Measurements from ENCODE around the gene ASS1. TPM values are rescaled to one million over a fixed set of nuclear protein-coding genes. Genes with fewer than 3 reads are reported as not detected.

Gene ASS1
- total RNA-seq, 2 experiments from 2014 or later: 5.4 to 6.3 TPM

DNA sequence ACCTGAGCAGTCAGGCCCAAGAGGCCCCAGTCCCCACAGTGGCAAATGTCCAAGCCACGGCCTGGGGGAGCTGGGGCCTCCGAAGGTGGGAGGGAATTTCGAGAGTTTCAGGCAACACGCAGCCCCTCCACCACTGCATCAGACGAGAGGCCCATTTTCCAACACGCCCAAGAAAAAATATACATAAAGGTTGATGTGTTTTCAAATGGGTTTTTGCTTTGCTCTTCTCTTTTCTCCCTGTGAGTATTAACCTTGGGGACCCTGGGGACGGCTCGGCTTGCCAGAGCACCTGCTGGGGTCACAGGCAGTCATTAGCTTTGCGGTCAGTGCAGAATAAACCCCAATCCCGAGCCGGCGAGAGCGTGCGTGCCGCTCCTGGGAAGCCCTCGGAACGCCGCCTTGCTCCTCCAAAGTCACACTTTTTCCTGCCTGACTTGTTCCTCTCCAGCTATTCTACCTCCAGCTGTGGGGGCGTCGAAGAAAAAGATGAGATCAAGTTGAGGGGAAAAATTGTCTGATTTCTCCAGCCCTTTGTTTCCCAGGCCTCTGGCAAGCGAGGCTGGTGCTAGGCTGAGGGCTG lies 31.5 kb downstream of the ASS1 start:
- ChIA-PET CTCF (interaction anchor here (0.6 to 1.0 kb wide), 2 partner anchors 206 to 254 kb away, joined by 3 read pairs; no protein-coding TSS in a partner anchor), POLR2A (no interaction called here)
- intact Hi-C loops (cut with micrococcal nuclease): no loop called here
- Mint-ChIP-seq H3K27me3 (peaks cover 19% of the 10 kb centered on the region), H3K4me1 (ENCODE audit: low read depth) (peaks cover 2% of the 10 kb centered on the region), H3K27ac (no peak overlapping the region), H3K36me3 (no peaks in the 10 kb centered on the region), H3K9me3 (no peaks in the 10 kb centered on the region), H3K4me3 (no peak overlapping the region)
- DNase-seq: no peak

DNA sequence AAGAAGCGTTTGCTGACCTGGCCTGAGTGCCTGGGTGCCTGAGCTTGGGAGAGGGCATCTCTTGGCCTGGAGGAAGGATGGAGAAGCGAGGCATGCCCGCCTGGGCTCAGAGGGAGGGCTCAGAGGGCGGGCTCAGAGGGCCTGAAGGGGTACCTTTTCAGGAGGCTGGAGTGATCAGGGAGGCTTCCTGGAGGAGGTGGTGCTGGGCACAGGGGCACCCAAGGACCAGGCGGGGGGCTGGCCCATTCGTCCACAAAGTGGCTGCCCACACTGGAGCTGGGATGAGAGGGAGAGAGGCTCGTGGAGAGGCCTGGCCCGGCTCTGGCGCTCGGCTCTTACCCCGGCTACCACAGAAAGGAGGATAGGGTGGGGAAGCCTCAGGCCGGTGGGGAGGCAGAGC lies 32.8 kb downstream of the ASS1 start:
- CTCF ChIA-PET: no interaction called here

DNA sequence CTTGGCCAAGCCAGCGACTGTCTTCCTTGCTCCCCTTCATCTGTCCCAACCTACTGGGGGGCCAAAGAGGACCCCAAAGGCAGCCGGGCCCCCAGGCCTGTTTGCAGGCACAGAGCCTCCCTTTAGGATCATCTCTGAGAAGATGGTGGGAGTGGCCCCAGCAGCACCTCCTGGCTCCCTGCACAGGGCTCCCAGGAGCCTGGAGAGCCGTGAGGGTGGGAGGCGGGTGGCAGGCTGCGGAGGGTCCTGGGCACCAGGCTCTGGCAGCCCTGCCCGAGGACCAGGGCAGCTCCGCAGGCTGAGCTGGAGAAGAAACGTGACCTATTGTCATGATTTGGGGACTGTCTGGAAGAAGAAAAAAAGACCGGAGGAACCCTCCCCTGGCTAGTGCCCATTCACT lies 33.4 kb downstream of the ASS1 start:
- POLR2A ChIA-PET: no interaction called here
- CTCF ChIA-PET: no interaction called here
- Mint-ChIP-seq H3K36me3 (no peaks in the 10 kb centered on the region), H3K4me1 (ENCODE audit: low read depth) (peaks cover 2% of the 10 kb centered on the region), H3K27ac (no peak overlapping the region), H3K9me3 (no peaks in the 10 kb centered on the region), H3K4me3 (no peak overlapping the region), H3K27me3 (peaks cover 18% of the 10 kb centered on the region)
- no peak for DNase-seq
- intact Hi-C loops (cut with micrococcal nuclease): no loop called here

More for the DNA sequence above, 32.8 kb downstream of the ASS1 start:
- H3K9me3 Mint-ChIP-seq: no peaks in the 10 kb centered on the region
- no peaks in the 10 kb centered on the region for H3K36me3 Mint-ChIP-seq
- intact Hi-C loops (cut with micrococcal nuclease): no loop called here
- POLR2A ChIA-PET: no interaction called here
- no peak overlapping the region for H3K27ac Mint-ChIP-seq
- DNase-seq: no peak
- peaks cover 2% of the 10 kb centered on the region for H3K4me1 Mint-ChIP-seq (ENCODE audit: low read depth)
- H3K27me3 Mint-ChIP-seq: peaks cover 16% of the 10 kb centered on the region
- no peak overlapping the region for H3K4me3 Mint-ChIP-seq

DNA sequence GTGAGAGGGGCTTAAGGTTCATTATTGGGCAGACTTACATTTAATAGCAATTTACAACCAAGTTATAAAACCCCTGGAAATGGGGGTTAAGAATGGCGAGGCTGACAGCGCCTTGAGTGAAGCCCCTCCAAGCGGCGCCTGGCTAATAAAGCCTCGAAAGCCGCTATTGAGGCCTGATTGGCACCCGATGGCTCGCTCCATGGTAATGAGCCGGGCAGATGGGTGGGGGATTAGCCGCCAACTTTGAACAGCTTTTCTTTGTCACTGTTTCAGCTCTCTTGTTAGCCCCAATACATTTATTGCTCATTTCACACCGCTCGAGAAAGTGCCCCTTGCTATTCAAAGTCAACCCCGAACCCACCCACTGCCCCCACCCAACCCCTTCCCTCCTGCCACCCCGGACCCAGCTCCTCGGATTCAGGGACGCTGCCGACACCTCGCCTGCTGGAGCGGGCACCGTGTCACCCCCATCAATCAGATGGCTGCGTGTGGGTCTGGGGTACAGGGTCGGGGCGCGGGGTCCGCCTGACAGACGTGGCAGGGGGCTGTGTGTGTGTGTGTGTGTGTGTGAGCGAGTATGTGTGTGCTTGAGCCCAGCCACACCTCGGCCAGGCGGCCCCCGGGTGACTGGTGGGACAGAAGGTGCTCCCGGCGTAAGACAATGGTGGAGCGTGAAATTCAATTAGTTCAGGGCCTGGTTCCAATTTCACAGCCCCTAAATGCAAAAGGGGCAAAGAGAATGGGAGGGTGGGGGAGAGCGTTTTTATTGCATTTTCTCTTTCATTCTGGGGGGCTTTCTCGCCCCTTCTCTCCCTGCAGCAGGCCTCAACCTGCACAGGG lies 34.2 kb downstream of the ASS1 start:
- Mint-ChIP-seq H3K36me3 (no peaks in the 10 kb centered on the region), H3K27me3 (peaks cover 24% of the 10 kb centered on the region), H3K9me3 (no peaks in the 10 kb centered on the region), H3K4me3 (no peak overlapping the region), H3K4me1 (ENCODE audit: low read depth) (no peaks in the 10 kb centered on the region), H3K27ac (no peak overlapping the region)
- intact Hi-C loops (cut with micrococcal nuclease): no loop called here
- no peak for DNase-seq
- ChIA-PET CTCF (no interaction called here), POLR2A (no interaction called here)

DNA sequence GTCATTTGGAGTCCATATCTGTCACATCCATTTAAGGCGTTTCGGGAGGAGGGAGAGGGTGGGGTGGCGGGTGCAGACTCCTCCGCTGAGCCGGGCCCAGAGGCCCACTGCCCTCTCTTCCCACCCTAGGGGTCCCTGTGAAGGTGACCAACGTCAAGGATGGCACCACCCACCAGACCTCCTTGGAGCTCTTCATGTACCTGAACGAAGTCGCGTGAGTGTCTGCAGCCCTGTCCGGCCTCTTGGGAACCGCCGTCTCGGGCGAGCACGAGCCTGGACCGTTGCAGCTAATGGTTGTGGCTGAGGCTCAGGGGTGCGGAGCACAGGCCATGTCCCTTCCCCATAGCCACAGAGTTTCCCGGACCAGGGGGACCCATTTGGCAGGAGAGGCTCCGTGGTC lies 34.8 kb downstream of the ASS1 start:
- no peak overlapping the region for H3K4me3 Mint-ChIP-seq
- no peaks in the 10 kb centered on the region for H3K4me1 Mint-ChIP-seq (ENCODE audit: low read depth)
- no peak overlapping the region for H3K27ac Mint-ChIP-seq
- intact Hi-C loops (cut with micrococcal nuclease): no loop called here
- ChIA-PET POLR2A (no interaction called here), CTCF (no interaction called here)
- H3K36me3 Mint-ChIP-seq: no peaks in the 10 kb centered on the region
- DNase-seq: no peak
- H3K9me3 Mint-ChIP-seq: no peaks in the 10 kb centered on the region
- H3K27me3 Mint-ChIP-seq: peaks cover 28% of the 10 kb centered on the region

DNA sequence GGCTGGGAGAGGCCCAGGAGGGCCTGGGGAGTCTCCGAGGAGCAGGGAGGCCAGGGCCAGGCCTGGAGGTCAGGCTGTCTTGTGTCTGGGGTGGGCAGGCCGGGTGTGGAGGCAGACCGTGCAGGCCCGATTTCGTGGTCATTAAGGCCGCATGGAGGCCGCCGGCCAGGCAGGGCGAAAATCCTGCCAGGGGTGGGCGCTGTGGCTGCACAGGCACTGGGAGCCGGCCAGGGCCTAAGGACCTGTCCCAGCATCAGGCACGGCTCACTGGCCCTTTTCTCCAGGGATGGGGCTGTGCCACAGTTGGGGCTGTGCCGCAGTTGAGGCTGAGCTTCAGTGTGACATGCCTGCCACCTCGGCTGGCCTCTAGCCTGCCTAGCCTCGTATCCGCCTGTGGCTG lies 35.9 kb downstream of the ASS1 start:
- no peak for DNase-seq
- no peak overlapping the region for H3K27ac Mint-ChIP-seq
- CTCF ChIA-PET: no interaction called here
- intact Hi-C loops (cut with micrococcal nuclease): no loop called here
- H3K4me1 Mint-ChIP-seq (ENCODE audit: low read depth): no peaks in the 10 kb centered on the region
- no peak overlapping the region for H3K4me3 Mint-ChIP-seq
- POLR2A ChIA-PET: no interaction called here
- no peaks in the 10 kb centered on the region for H3K36me3 Mint-ChIP-seq
- no peaks in the 10 kb centered on the region for H3K9me3 Mint-ChIP-seq
- peaks cover 23% of the 10 kb centered on the region for H3K27me3 Mint-ChIP-seq

DNA sequence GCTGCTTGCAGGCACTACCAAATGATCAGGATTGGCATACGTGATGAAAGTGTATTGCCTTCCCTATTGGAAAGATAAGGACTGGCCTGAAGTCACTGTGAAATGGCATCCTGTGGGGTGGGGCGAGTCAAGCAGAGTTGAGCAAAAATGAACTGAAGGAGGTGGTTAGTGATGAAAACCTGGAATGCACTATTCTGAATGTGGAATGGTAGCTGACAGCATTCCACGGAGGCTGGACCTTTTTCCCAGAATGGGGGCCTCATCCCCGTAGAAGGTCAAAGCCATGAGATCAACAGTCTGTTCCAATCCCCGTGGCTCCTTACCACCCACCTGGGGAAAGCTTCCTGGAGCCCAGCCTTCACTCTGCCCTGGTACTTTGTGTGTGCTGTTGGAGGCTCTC lies 37.7 kb downstream of the ASS1 start:
- intact Hi-C loops (cut with micrococcal nuclease): no loop called here

DNA sequence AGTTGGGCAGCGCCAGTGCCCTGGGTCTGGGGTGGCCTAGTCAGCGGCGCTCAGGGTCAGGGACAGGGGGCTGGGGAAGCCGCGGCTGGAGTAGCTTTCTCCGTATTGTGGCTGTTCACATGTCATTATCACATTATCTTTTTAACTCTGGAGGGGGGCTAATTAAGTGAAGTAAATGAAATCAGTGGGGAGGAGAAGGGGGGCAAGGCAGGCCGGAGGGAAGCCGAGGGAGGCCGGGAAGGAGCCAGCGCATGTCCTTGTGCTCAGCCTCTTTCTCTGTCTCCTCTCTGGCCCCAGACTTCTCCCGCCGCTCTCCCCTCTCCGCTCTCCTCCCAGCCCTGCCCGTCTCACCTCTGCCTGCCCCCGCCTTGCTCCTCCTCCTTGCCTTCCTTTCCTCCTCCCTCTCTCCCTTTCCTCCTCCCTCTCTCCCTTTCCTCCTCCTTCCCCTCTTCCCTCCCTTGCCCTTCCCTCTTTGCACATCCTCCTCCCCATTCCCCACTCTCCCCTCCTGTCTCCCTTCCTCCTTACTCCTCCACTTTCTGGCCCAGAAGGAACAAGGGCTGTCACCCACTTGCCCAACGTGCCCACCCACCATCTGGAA lies 38.7 kb downstream of the ASS1 start:
- DNase-seq: no peak
- ChIA-PET POLR2A (no interaction called here), CTCF (no interaction called here)
- no peaks in the 10 kb centered on the region for H3K36me3 Mint-ChIP-seq
- H3K4me3 Mint-ChIP-seq: no peak overlapping the region
- peaks cover 29% of the 10 kb centered on the region for H3K27me3 Mint-ChIP-seq
- H3K4me1 Mint-ChIP-seq (ENCODE audit: low read depth): no peaks in the 10 kb centered on the region
- no peaks in the 10 kb centered on the region for H3K9me3 Mint-ChIP-seq
- intact Hi-C loops (cut with micrococcal nuclease): no loop called here
- no peak overlapping the region for H3K27ac Mint-ChIP-seq

More for the DNA sequence above, 37.7 kb downstream of the ASS1 start:
- Mint-ChIP-seq H3K4me1 (ENCODE audit: low read depth) (no peaks in the 10 kb centered on the region), H3K27me3 (peaks cover 25% of the 10 kb centered on the region), H3K27ac (no peak overlapping the region), H3K36me3 (no peaks in the 10 kb centered on the region), H3K9me3 (no peaks in the 10 kb centered on the region), H3K4me3 (no peak overlapping the region)
- no peak for DNase-seq
- ChIA-PET CTCF (no interaction called here), POLR2A (no interaction called here)

DNA sequence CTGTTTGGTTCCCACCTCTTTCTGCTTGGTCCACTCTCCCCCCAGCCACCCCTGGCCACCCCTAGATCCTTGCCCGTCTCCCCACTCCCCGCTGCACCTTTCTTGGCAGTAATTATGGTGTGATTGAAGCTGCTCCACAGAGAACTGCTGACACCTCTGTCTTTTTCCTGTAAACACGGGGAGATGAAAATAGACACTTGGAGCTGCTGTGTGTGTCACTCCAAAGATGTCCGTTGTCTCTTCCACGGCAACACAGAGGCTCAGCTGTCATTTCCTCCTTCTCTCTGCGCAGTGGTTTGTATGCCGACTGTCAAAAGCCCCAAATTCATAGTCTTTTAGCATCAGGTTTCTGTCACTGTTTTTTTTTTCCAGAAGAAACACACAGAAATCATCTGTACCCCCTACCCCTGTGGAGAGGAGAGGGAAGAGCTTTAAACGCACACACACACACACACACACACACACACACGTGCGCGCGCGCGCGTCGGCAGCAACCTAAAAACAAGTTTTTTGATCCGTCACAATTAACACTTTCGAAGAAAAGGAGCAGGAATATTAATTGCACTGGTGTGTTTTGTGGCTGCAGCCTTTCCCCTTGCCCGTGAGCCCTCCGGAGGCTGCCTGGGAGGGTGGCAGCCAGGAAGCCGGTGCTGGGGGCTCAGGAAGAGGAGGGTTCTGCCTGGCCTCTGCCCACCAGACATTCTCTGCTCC lies 39.8 kb downstream of the ASS1 start:
- no peaks in the 10 kb centered on the region for H3K36me3 Mint-ChIP-seq
- H3K27me3 Mint-ChIP-seq: peaks cover 25% of the 10 kb centered on the region
- DNase-seq: no peak
- POLR2A ChIA-PET: no interaction called here
- intact Hi-C loops (cut with micrococcal nuclease): no loop called here
- H3K9me3 Mint-ChIP-seq: no peaks in the 10 kb centered on the region
- H3K4me1 Mint-ChIP-seq (ENCODE audit: low read depth): no peaks in the 10 kb centered on the region
- H3K4me3 Mint-ChIP-seq: no peak overlapping the region
- no peak overlapping the region for H3K27ac Mint-ChIP-seq
- CTCF ChIA-PET: no interaction called here

DNA sequence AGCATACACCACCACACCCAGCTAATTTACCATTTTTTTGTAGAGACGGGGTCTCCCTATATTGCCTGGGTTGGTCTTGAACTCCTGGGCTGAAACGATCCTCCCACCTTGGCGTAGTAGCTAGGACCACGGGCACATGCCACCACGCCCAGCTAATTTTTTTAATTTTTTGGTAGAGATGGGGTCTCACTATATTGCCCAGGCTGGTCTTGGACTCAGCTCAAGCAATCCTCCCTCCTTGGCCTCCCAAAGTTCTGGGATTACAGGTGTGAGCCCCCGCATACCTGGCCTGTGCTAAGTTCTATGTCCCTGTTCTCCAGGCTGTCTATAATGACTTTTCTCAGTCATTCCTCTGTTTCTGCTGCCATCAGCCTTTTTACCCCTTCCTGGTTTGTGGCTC lies 41.3 kb downstream of the ASS1 start:
- ChIA-PET CTCF (interaction anchor here (1.3 kb wide), 1 partner anchor 197 kb away, joined by 3 read pairs; no protein-coding TSS in a partner anchor), POLR2A (no interaction called here)
- no peak for DNase-seq
- Mint-ChIP-seq H3K9me3 (no peaks in the 10 kb centered on the region), H3K27me3 (peaks cover 25% of the 10 kb centered on the region), H3K4me1 (ENCODE audit: low read depth) (no peaks in the 10 kb centered on the region), H3K27ac (no peak overlapping the region), H3K4me3 (no peak overlapping the region), H3K36me3 (no peaks in the 10 kb centered on the region)
- intact Hi-C loops (cut with micrococcal nuclease): no loop called here

DNA sequence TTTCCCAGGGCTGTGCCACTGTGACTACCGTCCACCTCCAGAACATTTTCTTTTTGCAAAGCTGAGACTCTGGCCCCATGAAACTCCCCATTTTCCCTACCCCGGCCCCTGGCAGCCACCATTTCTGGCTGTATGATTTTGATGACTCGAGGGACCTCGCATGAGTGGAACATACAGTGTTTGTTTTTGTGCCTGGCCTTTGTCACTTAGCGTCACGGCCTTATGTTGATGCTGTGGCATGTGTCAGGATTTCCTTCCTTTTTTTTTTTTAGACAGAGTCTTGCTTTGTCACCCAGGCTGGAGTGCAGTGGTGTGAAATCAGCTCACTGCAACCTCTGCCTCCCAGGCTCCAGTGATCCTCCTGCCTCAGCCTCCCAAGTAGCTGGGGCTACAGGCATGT lies 42.7 kb downstream of the ASS1 start:
- H3K27me3 Mint-ChIP-seq: peaks cover 23% of the 10 kb centered on the region
- CTCF ChIA-PET: interaction anchor here (0.7 kb wide), 1 partner anchor 864 kb away, joined by 4 read pairs; no protein-coding TSS in a partner anchor

DNA sequence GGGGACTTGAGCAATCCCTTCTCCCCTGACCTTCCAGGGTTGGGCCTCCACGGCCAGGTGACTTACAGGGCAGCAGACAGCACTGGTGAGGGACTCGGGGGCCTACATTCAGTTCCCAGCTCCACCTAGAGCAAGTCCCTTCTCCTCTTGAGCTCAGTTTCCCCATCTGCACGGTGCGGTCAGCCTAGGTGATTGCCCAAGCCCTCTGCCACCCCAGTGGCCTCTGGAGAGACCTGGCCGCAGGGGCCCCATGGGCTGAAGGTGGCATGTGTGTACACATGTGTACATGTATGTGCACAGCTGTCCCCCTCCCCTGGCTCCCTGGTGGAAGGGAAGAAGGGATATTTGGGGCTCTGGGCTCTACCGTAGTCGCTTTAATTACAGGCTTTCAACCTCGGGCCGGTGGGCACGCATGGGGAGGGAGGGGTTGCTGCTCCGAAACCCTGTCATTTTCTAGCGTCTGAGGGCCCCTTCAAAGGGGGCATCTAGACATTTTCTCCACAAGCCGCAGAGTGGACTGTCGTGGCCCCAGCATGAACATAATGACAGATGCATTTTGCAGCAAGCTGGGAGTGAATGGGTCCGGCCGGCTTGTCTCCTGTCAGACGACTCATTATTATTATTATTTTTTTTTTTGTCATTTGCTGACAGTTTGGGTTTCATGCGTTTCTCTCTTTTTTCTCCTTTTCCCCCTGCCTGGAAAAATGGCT lies 44.0 kb downstream of the ASS1 start:
- DNase-seq: no peak
- ChIA-PET CTCF (no interaction called here), POLR2A (no interaction called here)
- Mint-ChIP-seq H3K27me3 (peaks cover 15% of the 10 kb centered on the region), H3K36me3 (no peaks in the 10 kb centered on the region), H3K9me3 (no peaks in the 10 kb centered on the region), H3K4me3 (no peak overlapping the region), H3K27ac (no peak overlapping the region), H3K4me1 (ENCODE audit: low read depth) (no peaks in the 10 kb centered on the region)
- intact Hi-C loops (cut with micrococcal nuclease): no loop called here

More for the DNA sequence above, 42.7 kb downstream of the ASS1 start:
- POLR2A ChIA-PET: no interaction called here
- H3K9me3 Mint-ChIP-seq: no peaks in the 10 kb centered on the region
- H3K4me1 Mint-ChIP-seq (ENCODE audit: low read depth): no peaks in the 10 kb centered on the region
- no peak for DNase-seq
- H3K36me3 Mint-ChIP-seq: no peaks in the 10 kb centered on the region
- intact Hi-C loops (cut with micrococcal nuclease): no loop called here
- H3K27ac Mint-ChIP-seq: no peak overlapping the region
- no peak overlapping the region for H3K4me3 Mint-ChIP-seq

All from activated CD4-positive, alpha-beta memory T cell treated with anti-CD3 and anti-CD28 coated beads for 36 hours (primary cell).